Thoracic aorta (tissue), 2 donors: ENCODE measurements around the gene GARRE1. TPM values are rescaled to one million over a fixed set of nuclear protein-coding genes. Genes with fewer than 3 reads are reported as not detected.
"Not testable (repeated sequence)": the region's sequence is repeated elsewhere in the genome, so short reads cannot be mapped to it uniquely, and the experiment has no call there.

Source experiments
- ATAC-seq: fragments of 150-250 bp; one replicate; pipeline ENCODE4 v1.8.0; 2017; ENCODE audit warnings: low read depth; ENCODE audit not compliant: insufficient number of reproducible peaks, low FRiP score
- DNase-seq: peaks from one replicate; pipeline ENCODE4 v3.0.0-alpha.2; 2020; ENCODE audit warnings: low spot score
- H3K27ac ChIP-seq, 2 donors: fragments of 200-600 bp; sonication (generic); 1 replicate in 1 of 2; 2 replicates in 1 of 2; pipeline ENCODE4 v1.5.1; 2016; ENCODE audit warnings: mild to moderate bottlenecking in 2 of 2, moderate library complexity in 2 of 2
- H3K27me3 ChIP-seq: fragments of 200-600 bp; sonication (generic); replicated peaks from 2 replicates; pipeline ENCODE4 v1.6.0; 2016; ENCODE audit warnings: mild to moderate bottlenecking; ENCODE audit not compliant: insufficient read depth
- H3K36me3 ChIP-seq: fragments of 200-600 bp; sonication (generic); one replicate; pipeline ENCODE4 v1.5.1; 2016
- H3K4me1 ChIP-seq, 2 donors: fragments of 200-600 bp; sonication (generic); 1 replicate in 1 of 2; 2 replicates in 1 of 2; pipeline versions ENCODE4 v1.5.1 to v1.6.0; 2016; ENCODE audit warnings: low read depth in 2 of 2, mild to moderate bottlenecking in 1 of 2; ENCODE audit not compliant: control insufficient read depth in 1 of 2
- H3K4me3 ChIP-seq: fragments of 200-600 bp; sonication (generic); 2 replicates; pipeline ENCODE4 v1.5.1; 2016; ENCODE audit warnings: mild to moderate bottlenecking
- H3K9me3 ChIP-seq: fragments of 200-600 bp; sonication (generic); 2 replicates; pipeline ENCODE4 v1.5.1; 2016
- total RNA-seq, 2 donors: library from RNA; depleted of rRNA; stranded (reverse); fragments of >200 nt; gene quantifications; one replicate each; pipeline versions ENCODE4 v1.1.0 to v1.2.3, GENCODE V29; 2016
- TF ChIP-seq, protein P1 (sequence below): fragments of 200-600 bp; sonication (generic); IDR thresholded peaks from one replicate; pipeline ENCODE4 v1.5.1; 2019; ENCODE audit warnings: antibody characterized with exemption

GARRE1 gene
- total RNA-seq, 2 donors from 2014 or later = 31.4 to 37.5 TPM

DNA sequence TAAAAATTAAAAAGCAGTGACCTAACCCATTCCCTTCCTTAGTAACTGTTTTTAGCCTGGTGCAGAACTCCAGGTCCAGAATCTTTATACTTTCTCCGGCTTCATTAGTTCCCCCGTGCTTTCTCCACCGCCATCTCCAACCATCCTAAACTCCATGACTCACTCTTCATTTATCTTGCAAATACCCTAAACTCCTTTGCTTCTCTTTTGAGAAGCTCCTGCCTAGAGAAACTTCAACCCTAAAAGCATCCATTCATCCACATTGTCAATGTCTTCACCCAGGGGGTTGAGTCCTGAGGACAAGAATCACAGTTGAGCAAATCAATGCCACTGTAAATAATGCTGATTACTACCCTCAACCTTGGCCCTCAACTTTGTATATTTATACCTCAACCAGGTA lies 17.1 kb upstream of the GARRE1 start:
- TF ChIP-seq, protein P1, sequence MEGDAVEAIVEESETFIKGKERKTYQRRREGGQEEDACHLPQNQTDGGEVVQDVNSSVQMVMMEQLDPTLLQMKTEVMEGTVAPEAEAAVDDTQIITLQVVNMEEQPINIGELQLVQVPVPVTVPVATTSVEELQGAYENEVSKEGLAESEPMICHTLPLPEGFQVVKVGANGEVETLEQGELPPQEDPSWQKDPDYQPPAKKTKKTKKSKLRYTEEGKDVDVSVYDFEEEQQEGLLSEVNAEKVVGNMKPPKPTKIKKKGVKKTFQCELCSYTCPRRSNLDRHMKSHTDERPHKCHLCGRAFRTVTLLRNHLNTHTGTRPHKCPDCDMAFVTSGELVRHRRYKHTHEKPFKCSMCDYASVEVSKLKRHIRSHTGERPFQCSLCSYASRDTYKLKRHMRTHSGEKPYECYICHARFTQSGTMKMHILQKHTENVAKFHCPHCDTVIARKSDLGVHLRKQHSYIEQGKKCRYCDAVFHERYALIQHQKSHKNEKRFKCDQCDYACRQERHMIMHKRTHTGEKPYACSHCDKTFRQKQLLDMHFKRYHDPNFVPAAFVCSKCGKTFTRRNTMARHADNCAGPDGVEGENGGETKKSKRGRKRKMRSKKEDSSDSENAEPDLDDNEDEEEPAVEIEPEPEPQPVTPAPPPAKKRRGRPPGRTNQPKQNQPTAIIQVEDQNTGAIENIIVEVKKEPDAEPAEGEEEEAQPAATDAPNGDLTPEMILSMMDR = no peak
- ATAC-seq = no peak
- Histone ChIP-seq H3K4me1 (peaks cover 11 to 20% of the 10 kb centered on the region in 2 donors), H3K36me3 (no peaks in the 10 kb centered on the region), H3K4me3 (no peak overlapping the region), H3K27me3 (no peaks in the 10 kb centered on the region), H3K27ac (no peak overlapping the region), H3K9me3 (no peaks in the 10 kb centered on the region)
- DNase-seq = no peak

DNA sequence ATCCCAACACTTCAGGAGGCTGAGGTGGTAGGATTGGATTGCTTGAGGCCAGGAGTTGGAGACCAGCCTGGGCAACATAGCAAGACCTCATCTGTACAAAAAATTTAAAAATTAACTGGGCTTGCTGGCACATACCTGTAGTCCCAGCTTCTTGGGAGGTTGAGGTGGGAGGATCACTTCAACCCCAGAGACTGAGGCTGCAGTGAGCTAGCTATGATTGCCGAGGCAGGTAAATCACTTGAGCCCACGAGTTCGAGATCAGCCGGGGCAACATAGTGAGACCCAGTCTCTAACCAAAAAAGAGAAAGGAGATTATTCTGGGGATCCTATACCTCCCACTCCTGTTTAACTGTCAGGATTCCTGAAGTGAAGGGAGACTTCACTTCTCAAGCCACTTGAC lies 16.4 kb upstream of the GARRE1 start:
- Histone ChIP-seq H3K27me3 (no peaks in the 10 kb centered on the region), H3K4me1 (peaks cover 8 to 16% of the 10 kb centered on the region in 2 donors), H3K9me3 (no peaks in the 10 kb centered on the region), H3K36me3 (no peaks in the 10 kb centered on the region), H3K27ac (no peak overlapping the region), H3K4me3 (no peak overlapping the region)
- DNase-seq (no peak), ATAC-seq (no peak)
- TF ChIP-seq, protein P1 = no peak

DNA sequence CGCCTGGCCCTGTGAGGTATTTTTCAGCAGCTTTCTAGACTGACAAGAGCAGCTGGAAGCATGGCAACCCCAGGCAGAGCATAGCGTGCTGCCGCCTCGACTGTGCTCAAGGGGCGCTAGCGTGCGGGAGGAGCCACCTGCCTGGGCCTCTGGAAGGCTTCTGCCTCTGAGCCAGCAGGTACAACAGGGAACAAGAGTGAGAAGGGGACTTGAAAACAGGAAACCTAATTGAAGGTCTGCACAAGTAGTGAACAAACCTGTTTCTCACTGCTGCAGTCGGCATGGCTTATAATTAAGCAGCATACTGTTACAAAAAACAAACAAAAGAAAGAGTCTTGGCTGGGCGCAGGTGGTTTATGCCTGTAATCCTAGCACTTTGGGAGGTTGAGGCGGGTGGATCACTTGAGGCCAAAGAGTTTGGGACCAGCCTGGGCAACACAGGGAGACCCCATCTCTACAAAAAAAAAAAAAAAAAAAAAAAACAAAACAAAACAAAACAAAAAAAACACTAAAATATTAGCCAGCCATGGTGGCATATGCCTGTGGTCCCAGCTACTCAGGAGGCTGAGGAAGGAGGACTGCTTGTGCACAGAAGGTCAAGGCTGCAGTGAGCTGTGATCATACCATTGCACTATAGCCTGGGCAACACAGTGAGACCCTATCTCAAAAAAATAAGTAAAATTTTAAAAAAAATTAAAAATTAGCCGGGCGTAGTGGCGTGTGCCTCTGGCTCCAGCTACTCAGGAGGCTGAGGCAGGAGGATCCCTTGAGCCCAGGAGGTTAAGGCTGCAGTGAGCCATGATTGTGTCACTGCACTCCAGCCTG lies 12.6 kb upstream of the GARRE1 start:
- TF ChIP-seq, protein P1 = no peak
- Histone ChIP-seq H3K36me3 (no peaks in the 10 kb centered on the region), H3K4me3 (no peak overlapping the region), H3K9me3 (no peaks in the 10 kb centered on the region), H3K4me1 (peaks cover 0 to 5% of the 10 kb centered on the region in 2 donors), H3K27ac (no peak overlapping the region), H3K27me3 (no peaks in the 10 kb centered on the region)
- no peak for ATAC-seq
- no peak for DNase-seq

DNA sequence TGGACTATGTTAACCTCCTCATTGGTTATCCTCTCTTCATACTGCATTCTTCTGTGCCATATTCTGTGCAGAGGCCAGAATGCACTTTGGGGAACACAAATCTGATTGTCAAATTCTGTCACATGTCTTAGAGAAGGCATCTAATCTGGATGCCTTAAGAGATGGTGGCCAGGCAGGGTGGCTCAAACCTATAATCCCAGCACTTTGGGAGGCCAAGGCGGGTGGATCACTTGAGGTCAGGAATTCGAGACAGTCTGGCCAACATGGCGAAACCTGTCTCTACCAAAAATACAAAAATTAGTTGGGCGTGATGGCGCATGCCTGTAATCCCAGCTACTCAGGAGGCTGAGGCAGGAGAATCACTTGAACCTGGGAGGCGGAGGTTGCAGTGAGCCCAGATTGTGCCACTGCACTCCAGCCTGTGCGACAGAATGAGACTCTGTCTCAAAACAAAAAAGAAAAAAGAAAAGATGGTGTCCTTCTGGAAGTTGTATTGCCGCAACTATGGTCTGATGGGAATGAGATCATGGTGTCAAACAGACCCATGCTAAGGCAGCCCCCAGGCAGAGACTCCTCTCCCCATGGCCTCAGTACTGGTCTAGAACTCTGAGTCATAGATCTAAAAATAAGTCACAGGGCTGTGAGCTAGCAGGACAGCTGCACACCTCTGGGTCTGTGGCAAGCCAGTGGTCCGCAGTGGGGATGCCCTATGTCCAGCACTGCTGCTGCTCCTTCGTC lies 11.0 kb upstream of the GARRE1 start:
- H3K4me3 ChIP-seq, H3K9me3 ChIP-seq, H3K27ac ChIP-seq, DNase-seq, ATAC-seq, H3K4me1 ChIP-seq, H3K27me3 ChIP-seq, H3K36me3 ChIP-seq: not testable (repeated sequence)

DNA sequence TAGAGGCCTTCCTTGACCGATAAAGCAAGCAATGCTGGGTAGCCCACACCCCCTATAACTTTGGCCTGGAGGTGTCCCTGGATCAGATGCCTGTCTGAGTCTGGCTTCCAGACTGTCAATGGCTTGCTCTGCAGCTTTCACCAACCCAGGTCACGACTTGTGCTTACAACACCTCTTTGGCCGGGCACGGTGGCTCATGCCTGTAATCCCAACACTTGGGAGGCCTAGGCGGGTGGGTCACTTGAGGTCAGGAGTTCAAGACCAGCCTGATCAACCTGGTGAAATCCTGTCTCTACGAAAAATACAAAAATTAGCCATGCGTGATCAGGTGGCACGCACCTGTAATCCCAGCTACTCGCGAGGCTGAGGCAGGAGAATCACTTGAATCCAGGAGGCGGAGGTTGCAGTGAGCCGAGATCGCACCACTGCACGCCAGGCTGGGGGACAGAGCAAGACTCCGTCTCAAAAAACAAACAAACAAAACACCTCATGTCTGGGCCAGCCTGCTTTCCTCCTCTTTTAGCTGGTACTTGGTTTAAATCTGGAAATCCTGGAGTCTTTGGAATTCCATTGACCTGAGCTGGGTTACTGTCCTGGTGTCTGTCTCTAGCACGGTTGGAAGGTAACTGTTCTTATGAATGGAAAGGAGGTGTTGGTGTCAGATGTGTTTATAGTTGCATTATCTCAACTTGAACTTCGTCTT lies 10.3 kb upstream of the GARRE1 start:
- DNase-seq (no peak), ATAC-seq (no peak)
- Histone ChIP-seq H3K27me3 (no peaks in the 10 kb centered on the region), H3K4me1 (peaks cover 0 to 5% of the 10 kb centered on the region in 2 donors), H3K4me3 (no peak overlapping the region), H3K27ac (no peak overlapping the region), H3K36me3 (no peaks in the 10 kb centered on the region), H3K9me3 (no peaks in the 10 kb centered on the region)
- TF ChIP-seq, protein P1 = no peak
